Measurements from ENCODE around the gene CARD10.

DNA sequence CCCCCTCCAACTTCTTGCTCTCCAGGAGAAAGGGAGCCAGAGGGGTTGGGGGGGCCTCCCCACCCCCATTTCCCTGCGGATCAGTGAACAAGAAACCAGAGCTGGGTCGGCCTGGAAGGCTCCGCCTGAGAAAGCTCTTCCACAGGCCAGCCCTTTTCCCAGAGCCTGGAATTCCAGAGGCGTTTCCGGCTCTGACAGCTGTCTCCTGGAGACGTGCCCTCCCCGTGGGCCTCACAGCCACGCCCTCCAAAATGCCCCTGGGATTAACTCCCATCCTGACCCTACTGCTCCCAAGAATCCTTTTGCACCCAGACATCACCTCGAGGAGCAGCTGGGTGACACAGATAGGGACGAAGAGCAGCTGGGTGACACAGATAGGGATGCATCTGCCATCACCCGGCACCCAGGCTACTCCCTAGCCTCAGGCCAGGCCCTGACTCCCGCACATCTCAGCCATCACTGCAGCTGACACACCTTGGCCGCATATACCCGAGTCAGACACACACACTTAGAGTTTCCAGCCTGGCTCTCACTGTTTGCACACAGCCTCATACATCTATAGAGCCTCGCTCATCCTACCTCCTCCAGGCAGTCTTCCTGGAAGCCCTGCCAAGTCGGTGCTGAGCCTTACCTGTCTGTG lies 33.4 kb upstream of the CARD10 start:
- TF ChIP-seq POLR2A (IDR thresholded peaks at IDR 0.05), result no peak
- TF ChIP-seq, protein P1, sequence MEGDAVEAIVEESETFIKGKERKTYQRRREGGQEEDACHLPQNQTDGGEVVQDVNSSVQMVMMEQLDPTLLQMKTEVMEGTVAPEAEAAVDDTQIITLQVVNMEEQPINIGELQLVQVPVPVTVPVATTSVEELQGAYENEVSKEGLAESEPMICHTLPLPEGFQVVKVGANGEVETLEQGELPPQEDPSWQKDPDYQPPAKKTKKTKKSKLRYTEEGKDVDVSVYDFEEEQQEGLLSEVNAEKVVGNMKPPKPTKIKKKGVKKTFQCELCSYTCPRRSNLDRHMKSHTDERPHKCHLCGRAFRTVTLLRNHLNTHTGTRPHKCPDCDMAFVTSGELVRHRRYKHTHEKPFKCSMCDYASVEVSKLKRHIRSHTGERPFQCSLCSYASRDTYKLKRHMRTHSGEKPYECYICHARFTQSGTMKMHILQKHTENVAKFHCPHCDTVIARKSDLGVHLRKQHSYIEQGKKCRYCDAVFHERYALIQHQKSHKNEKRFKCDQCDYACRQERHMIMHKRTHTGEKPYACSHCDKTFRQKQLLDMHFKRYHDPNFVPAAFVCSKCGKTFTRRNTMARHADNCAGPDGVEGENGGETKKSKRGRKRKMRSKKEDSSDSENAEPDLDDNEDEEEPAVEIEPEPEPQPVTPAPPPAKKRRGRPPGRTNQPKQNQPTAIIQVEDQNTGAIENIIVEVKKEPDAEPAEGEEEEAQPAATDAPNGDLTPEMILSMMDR (IDR thresholded peaks at IDR 0.05), result no peak

All from body of pancreas (tissue), 4 donors.